NT2/D1 (cell line): ENCODE data around the gene GAK.

Experiments used
- DNase-seq: peaks from one replicate; pipeline ENCODE4 v3.0.0-alpha.2; 2011; ENCODE audit warnings: low read depth, low spot score
- H3K27me3 ChIP-seq: 2 replicates; pipeline ENCODE4 v1.6.0; 2011; ENCODE audit warnings: mild to moderate bottlenecking; ENCODE audit not compliant: insufficient read length, insufficient read depth
- H3K36me3 ChIP-seq: 2 replicates; pipeline ENCODE4 v1.6.1; 2011; ENCODE audit warnings: mild to moderate bottlenecking, low read length, mixed read lengths; ENCODE audit not compliant: insufficient read depth, insufficient read length
- H3K4me1 ChIP-seq: 2 replicates; pipeline ENCODE4 v1.5.1; 2011; ENCODE audit not compliant: insufficient read depth, insufficient read length
- H3K4me3 ChIP-seq: 2 replicates; pipeline ENCODE4 v1.5.1; 2011; ENCODE audit warnings: low read depth; ENCODE audit not compliant: insufficient read length
- H3K9ac ChIP-seq: 2 replicates; pipeline ENCODE4 v1.6.0; 2011; ENCODE audit warnings: low read depth; ENCODE audit not compliant: insufficient read length
- H3K9me3 ChIP-seq: 2 replicates; pipeline ENCODE4 v1.5.1; 2011; ENCODE audit warnings: mild to moderate bottlenecking, low read length; ENCODE audit not compliant: insufficient read depth
- SUZ12 ChIP-seq: IDR thresholded peaks from 2 replicates; pipeline ENCODE4 v1.6.1; 2011; ENCODE audit not compliant: insufficient read length, insufficient read depth; ENCODE audit errors: extremely low read depth
- YY1 ChIP-seq: IDR thresholded peaks from 2 replicates; pipeline ENCODE4 v1.6.1; 2011; ENCODE audit not compliant: insufficient read length, insufficient read depth
- ZNF274 ChIP-seq: IDR thresholded peaks from 2 replicates; pipeline ENCODE4 v1.6.1; 2011; ENCODE audit warnings: mild to moderate bottlenecking, low read depth, low read length

The GAK gene

GRCh38 chr4:906339-907102 lies 25.6 kb downstream of the GAK start:
- no peak for DNase-seq
- Histone ChIP-seq H3K36me3 (peaks cover 85% of the 10 kb centered on the region), H3K4me1 (peaks cover 9% of the 10 kb centered on the region), H3K27me3 (no peaks in the 10 kb centered on the region), H3K9me3 (peaks cover 9% of the 10 kb centered on the region; the same call in 1 of the 2 replicates), H3K9ac (peak overlapping the region; percentile 28), H3K4me3 (no peak overlapping the region)
- TF ChIP-seq ZNF274, result no peak
- no peak for TF ChIP-seq YY1
- TF ChIP-seq SUZ12, result no peak

- Histone ChIP-seq H3K4me1 (peaks cover 9% of the 10 kb centered on the region), H3K4me3 (no peak overlapping the region), H3K36me3 (peaks cover 85% of the 10 kb centered on the region), H3K9ac (no peak overlapping the region), H3K9me3 (peaks cover 9% of the 10 kb centered on the region; the same call in 1 of the 2 replicates), H3K27me3 (no peaks in the 10 kb centered on the region)
- DNase-seq, result no peak
- no peak for TF ChIP-seq YY1
- TF ChIP-seq SUZ12, result no peak
- no peak for TF ChIP-seq ZNF274
Observed at GRCh38 chr4:905485-906338, 26.4 kb downstream of the GAK start.

GRCh38 chr4:903066-904046 lies 28.8 kb downstream of the GAK start:
- peaks cover 86% of the 10 kb centered on the region for H3K36me3 ChIP-seq
- TF ChIP-seq ZNF274 (no peak), SUZ12 (no peak), YY1 (no peak)
- H3K4me1 ChIP-seq, result peaks cover 9% of the 10 kb centered on the region
- H3K9me3 ChIP-seq, result peaks cover 9% of the 10 kb centered on the region; the same call in 1 of the 2 replicates
- no peaks in the 10 kb centered on the region for H3K27me3 ChIP-seq
- no peak for DNase-seq
- peak overlapping the region; percentile 45 for H3K9ac ChIP-seq
- no peak overlapping the region for H3K4me3 ChIP-seq

- H3K9me3 ChIP-seq, result peaks cover 9% of the 10 kb centered on the region; the same call in 1 of the 2 replicates
- H3K4me1 ChIP-seq, result peaks cover 9% of the 10 kb centered on the region
- H3K4me3 ChIP-seq, result no peak overlapping the region
- no peak for TF ChIP-seq ZNF274
- TF ChIP-seq SUZ12, result no peak
- no peak for TF ChIP-seq YY1
- peaks cover 86% of the 10 kb centered on the region for H3K36me3 ChIP-seq
- no peak overlapping the region for H3K9ac ChIP-seq
- H3K27me3 ChIP-seq, result no peaks in the 10 kb centered on the region
- no peak for DNase-seq
Observed at GRCh38 chr4:901192-901910, 30.8 kb downstream of the GAK start.

- Histone ChIP-seq H3K9me3 (peaks cover 6% of the 10 kb centered on the region; the same call in 1 of the 2 replicates), H3K36me3 (peaks cover 87% of the 10 kb centered on the region), H3K9ac (no peak overlapping the region), H3K4me1 (peaks cover 9% of the 10 kb centered on the region), H3K27me3 (no peaks in the 10 kb centered on the region), H3K4me3 (no peak overlapping the region)
- DNase-seq, result no peak
- no peak for TF ChIP-seq SUZ12
- no peak for TF ChIP-seq YY1
- TF ChIP-seq ZNF274, result no peak
Observed at GRCh38 chr4:900721-901120, 31.4 kb downstream of the GAK start.

GRCh38 chr4:900073-900472 lies 32.0 kb downstream of the GAK start:
- H3K36me3 ChIP-seq, result peaks cover 87% of the 10 kb centered on the region
- TF ChIP-seq YY1 (no peak), ZNF274 (no peak), SUZ12 (no peak)
- no peak overlapping the region for H3K4me3 ChIP-seq
- no peaks in the 10 kb centered on the region for H3K27me3 ChIP-seq
- H3K9ac ChIP-seq, result no peak overlapping the region
- peaks cover 9% of the 10 kb centered on the region for H3K4me1 ChIP-seq
- no peak for DNase-seq
- no peaks in the 10 kb centered on the region for H3K9me3 ChIP-seq
